ENCODE data around the gene TTC7B.

The TTC7B gene

GRCh38 chr14:90743425-90743824, 72.8 kb downstream of the TTC7B start:
- no peak overlapping the region for H3K9ac ChIP-seq (ENCODE audit: low read depth, low read length, poor library complexity)
- no peak overlapping the region for H2BK5ac ChIP-seq (ENCODE audit: low read length)
- no peak overlapping the region for H3K4me2 ChIP-seq (ENCODE audit: insufficient read depth, low read length, poor library complexity, severe bottlenecking)
- no peak overlapping the region for H4K8ac ChIP-seq (ENCODE audit: low read depth, low read length)
- no peak overlapping the region for H3K4ac ChIP-seq (ENCODE audit: low read length)
- no peaks in the 10 kb centered on the region for H3K4me1 ChIP-seq (ENCODE audit: control insufficient read depth in 2 of 2, insufficient read depth in 1 of 2, low read depth in 1 of 2, low read length in 2 of 2)
- no peaks in the 10 kb centered on the region for H3K27me3 ChIP-seq (ENCODE audit: control insufficient read depth in 3 of 3, insufficient read depth in 3 of 3, low read depth in 1 of 3, low read length in 3 of 3)
- H2AFZ ChIP-seq (ENCODE audit: low read length), result no peak overlapping the region
- no peak overlapping the region for H2BK120ac ChIP-seq (ENCODE audit: low read depth, low read length)
- H3K18ac ChIP-seq (ENCODE audit: low read length), result no peak overlapping the region
- no peak overlapping the region for H3K14ac ChIP-seq (ENCODE audit: low read length)
- peaks cover 0 to 9% of the 10 kb centered on the region in 2 donors for H3K9me3 ChIP-seq (replicated peaks in 1 of 2; ENCODE audit: control insufficient read depth in 2 of 2, insufficient read depth in 1 of 2, low read depth in 1 of 2, low read length in 2 of 2)
- no peak overlapping the region for H2BK15ac ChIP-seq (ENCODE audit: low read length)
- no peak for DNase-seq (ENCODE audit: low spot score)
- H2AK5ac ChIP-seq (ENCODE audit: low read depth, low read length), result no peak overlapping the region
- no peak overlapping the region for H3K4me3 ChIP-seq (ENCODE audit: low read length in 2 of 2)
- H3K27ac ChIP-seq (replicated peaks; ENCODE audit: low read length), result no peak overlapping the region
- H4K91ac ChIP-seq (ENCODE audit: low read depth, low read length, poor library complexity), result no peak overlapping the region
- no CpG with 5 or more reads among the region's 3 CpGs for WGBS, 2 donors (ENCODE audit: extremely low coverage in 2 of 2, insufficient read length in 2 of 2, insufficient replicate concordance in 1 of 2)
- no peak overlapping the region for H2BK12ac ChIP-seq (ENCODE audit: low read length)
- H3K23ac ChIP-seq (ENCODE audit: low read depth, low read length, poor library complexity), result no peak overlapping the region
- peaks cover 0 to 14% of the 10 kb centered on the region in 2 donors for H3K36me3 ChIP-seq (replicated peaks in 1 of 2; ENCODE audit: control insufficient read depth in 2 of 2, insufficient read depth in 2 of 2, low read length in 2 of 2)
- no peaks in the 10 kb centered on the region for H3K79me1 ChIP-seq (ENCODE audit: low read depth, low read length)

GRCh38 chr14:90742729-90743128, 73.5 kb downstream of the TTC7B start:
- no peak overlapping the region for H2AFZ ChIP-seq (ENCODE audit: low read length)

GRCh38 chr14:90742252-90742651, 74.0 kb downstream of the TTC7B start:
- WGBS, 2 donors (ENCODE audit: extremely low coverage in 2 of 2, insufficient read length in 2 of 2, insufficient replicate concordance in 1 of 2), result no CpG with 5 or more reads among the region's 2 CpGs
- no peak overlapping the region for H3K27ac ChIP-seq (replicated peaks; ENCODE audit: low read length)
- no peaks in the 10 kb centered on the region for H3K27me3 ChIP-seq (ENCODE audit: control insufficient read depth in 3 of 3, insufficient read depth in 3 of 3, low read depth in 1 of 3, low read length in 3 of 3)
- no peak overlapping the region for H4K8ac ChIP-seq (ENCODE audit: low read depth, low read length)
- H3K4ac ChIP-seq (ENCODE audit: low read length), result no peak overlapping the region
- H3K36me3 ChIP-seq (replicated peaks in 1 of 2; ENCODE audit: control insufficient read depth in 2 of 2, insufficient read depth in 2 of 2, low read length in 2 of 2), result peaks cover 0 to 14% of the 10 kb centered on the region in 2 donors
- H2AFZ ChIP-seq (ENCODE audit: low read length), result no peak overlapping the region
- H3K79me1 ChIP-seq (ENCODE audit: low read depth, low read length), result no peaks in the 10 kb centered on the region
- H3K9me3 ChIP-seq (replicated peaks in 1 of 2; ENCODE audit: control insufficient read depth in 2 of 2, insufficient read depth in 1 of 2, low read depth in 1 of 2, low read length in 2 of 2), result no peaks in the 10 kb centered on the region
- no peak overlapping the region for H3K23ac ChIP-seq (ENCODE audit: low read depth, low read length, poor library complexity)
- H2BK120ac ChIP-seq (ENCODE audit: low read depth, low read length), result no peak overlapping the region
- no peak overlapping the region for H2BK5ac ChIP-seq (ENCODE audit: low read length)
- H3K4me1 ChIP-seq (ENCODE audit: control insufficient read depth in 2 of 2, insufficient read depth in 1 of 2, low read depth in 1 of 2, low read length in 2 of 2), result no peaks in the 10 kb centered on the region
- no peak overlapping the region for H3K9ac ChIP-seq (ENCODE audit: low read depth, low read length, poor library complexity)
- H3K4me3 ChIP-seq (ENCODE audit: low read length in 2 of 2), result no peak overlapping the region
- DNase-seq (ENCODE audit: low spot score), result no peak
- no peak overlapping the region for H3K4me2 ChIP-seq (ENCODE audit: insufficient read depth, low read length, poor library complexity, severe bottlenecking)
- no peak overlapping the region for H3K18ac ChIP-seq (ENCODE audit: low read length)
- no peak overlapping the region for H3K14ac ChIP-seq (ENCODE audit: low read length)
- H2AK5ac ChIP-seq (ENCODE audit: low read depth, low read length), result no peak overlapping the region
- no peak overlapping the region for H2BK12ac ChIP-seq (ENCODE audit: low read length)
- H4K91ac ChIP-seq (ENCODE audit: low read depth, low read length, poor library complexity), result no peak overlapping the region
- H2BK15ac ChIP-seq (ENCODE audit: low read length), result no peak overlapping the region

More at GRCh38 chr14:90742729-90743128, 73.5 kb downstream of the TTC7B start:
- Histone ChIP-seq H4K91ac (ENCODE audit: low read depth, low read length, poor library complexity) (no peak overlapping the region), H2AK5ac (ENCODE audit: low read depth, low read length) (no peak overlapping the region), H2BK120ac (ENCODE audit: low read depth, low read length) (no peak overlapping the region), H3K4me2 (ENCODE audit: insufficient read depth, low read length, poor library complexity, severe bottlenecking) (no peak overlapping the region), H2BK5ac (ENCODE audit: low read length) (no peak overlapping the region), H3K27ac (replicated peaks; ENCODE audit: low read length) (no peak overlapping the region), H3K9me3 (replicated peaks in 1 of 2; ENCODE audit: control insufficient read depth in 2 of 2, insufficient read depth in 1 of 2, low read depth in 1 of 2, low read length in 2 of 2) (peaks cover 0 to 3% of the 10 kb centered on the region in 2 donors), H3K4ac (ENCODE audit: low read length) (no peak overlapping the region), H3K18ac (ENCODE audit: low read length) (no peak overlapping the region), H3K36me3 (replicated peaks in 1 of 2; ENCODE audit: control insufficient read depth in 2 of 2, insufficient read depth in 2 of 2, low read length in 2 of 2) (peaks cover 0 to 14% of the 10 kb centered on the region in 2 donors), H4K8ac (ENCODE audit: low read depth, low read length) (no peak overlapping the region), H3K4me1 (ENCODE audit: control insufficient read depth in 2 of 2, insufficient read depth in 1 of 2, low read depth in 1 of 2, low read length in 2 of 2) (no peaks in the 10 kb centered on the region), H3K79me1 (ENCODE audit: low read depth, low read length) (no peaks in the 10 kb centered on the region), H3K27me3 (ENCODE audit: control insufficient read depth in 3 of 3, insufficient read depth in 3 of 3, low read depth in 1 of 3, low read length in 3 of 3) (no peaks in the 10 kb centered on the region), H3K14ac (ENCODE audit: low read length) (no peak overlapping the region), H3K4me3 (ENCODE audit: low read length in 2 of 2) (no peak overlapping the region), H3K23ac (ENCODE audit: low read depth, low read length, poor library complexity) (no peak overlapping the region), H2BK15ac (ENCODE audit: low read length) (no peak overlapping the region), H3K9ac (ENCODE audit: low read depth, low read length, poor library complexity) (no peak overlapping the region), H2BK12ac (ENCODE audit: low read length) (no peak overlapping the region)
- no CpG with 5 or more reads among the region's 6 CpGs for WGBS, 2 donors (ENCODE audit: extremely low coverage in 2 of 2, insufficient read length in 2 of 2, insufficient replicate concordance in 1 of 2)
- DNase-seq (ENCODE audit: low spot score), result no peak

- no peak overlapping the region for H3K4ac ChIP-seq (ENCODE audit: low read length)
These were observed 74.6 kb downstream of the TTC7B start for GRCh38 chr14:90741682-90741946.

More at GRCh38 chr14:90741682-90741946, 74.6 kb downstream of the TTC7B start:
- no peaks in the 10 kb centered on the region for H3K4me1 ChIP-seq (ENCODE audit: control insufficient read depth in 2 of 2, insufficient read depth in 1 of 2, low read depth in 1 of 2, low read length in 2 of 2)
- H3K4me3 ChIP-seq (ENCODE audit: low read length in 2 of 2), result no peak overlapping the region
- WGBS, 2 donors (ENCODE audit: extremely low coverage in 2 of 2, insufficient read length in 2 of 2, insufficient replicate concordance in 1 of 2), result no CpG with 5 or more reads among the region's 2 CpGs
- no peak overlapping the region for H4K8ac ChIP-seq (ENCODE audit: low read depth, low read length)
- H2BK12ac ChIP-seq (ENCODE audit: low read length), result no peak overlapping the region
- no peaks in the 10 kb centered on the region for H3K9me3 ChIP-seq (replicated peaks in 1 of 2; ENCODE audit: control insufficient read depth in 2 of 2, insufficient read depth in 1 of 2, low read depth in 1 of 2, low read length in 2 of 2)
- no peak overlapping the region for H2BK120ac ChIP-seq (ENCODE audit: low read depth, low read length)
- no peak overlapping the region for H2AFZ ChIP-seq (ENCODE audit: low read length)
- H3K79me1 ChIP-seq (ENCODE audit: low read depth, low read length), result no peaks in the 10 kb centered on the region
- H2AK5ac ChIP-seq (ENCODE audit: low read depth, low read length), result no peak overlapping the region
- H3K14ac ChIP-seq (ENCODE audit: low read length), result no peak overlapping the region
- no peak overlapping the region for H2BK15ac ChIP-seq (ENCODE audit: low read length)
- H2BK5ac ChIP-seq (ENCODE audit: low read length), result no peak overlapping the region
- no peak for DNase-seq (ENCODE audit: low spot score)
- H3K36me3 ChIP-seq (replicated peaks in 1 of 2; ENCODE audit: control insufficient read depth in 2 of 2, insufficient read depth in 2 of 2, low read length in 2 of 2), result peaks cover 0 to 14% of the 10 kb centered on the region in 2 donors
- no peak overlapping the region for H3K4me2 ChIP-seq (ENCODE audit: insufficient read depth, low read length, poor library complexity, severe bottlenecking)
- no peaks in the 10 kb centered on the region for H3K27me3 ChIP-seq (ENCODE audit: control insufficient read depth in 3 of 3, insufficient read depth in 3 of 3, low read depth in 1 of 3, low read length in 3 of 3)
- no peak overlapping the region for H3K23ac ChIP-seq (ENCODE audit: low read depth, low read length, poor library complexity)
- no peak overlapping the region for H3K18ac ChIP-seq (ENCODE audit: low read length)
- H3K9ac ChIP-seq (ENCODE audit: low read depth, low read length, poor library complexity), result no peak overlapping the region
- no peak overlapping the region for H3K27ac ChIP-seq (replicated peaks; ENCODE audit: low read length)
- H4K91ac ChIP-seq (ENCODE audit: low read depth, low read length, poor library complexity), result no peak overlapping the region
